Measurements from ENCODE around the gene WHRN.

Gene WHRN

GRCh38 chr9:114382699-114383520 is 122.4 kb downstream of the WHRN start:
- TF ChIP-seq CTCF (IDR thresholded peaks at IDR 0.05; ENCODE audit: borderline replicate concordance, insufficient read depth, low read depth, low read length) = peak; percentile 28; the same call in 1 of the 2 replicates
- H3K4me3 ChIP-seq (ENCODE audit: low read depth, low read length) = peak overlapping the region; percentile 51

GRCh38 chr9:114378883-114379282 is 126.4 kb downstream of the WHRN start:
- no peak for TF ChIP-seq CTCF (IDR thresholded peaks at IDR 0.05; ENCODE audit: borderline replicate concordance, insufficient read depth, low read depth, low read length)
- no peak overlapping the region for H3K4me3 ChIP-seq (ENCODE audit: low read depth, low read length)

- H3K4me3 ChIP-seq (ENCODE audit: low read depth, low read length) = no peak overlapping the region
- no peak for TF ChIP-seq CTCF (IDR thresholded peaks at IDR 0.05; ENCODE audit: borderline replicate concordance, insufficient read depth, low read depth, low read length)
Observed at GRCh38 chr9:114378016-114378415, 127.3 kb downstream of the WHRN start.

GRCh38 chr9:114376586-114377445 is 128.5 kb downstream of the WHRN start:
- no peak for TF ChIP-seq CTCF (IDR thresholded peaks at IDR 0.05; ENCODE audit: borderline replicate concordance, insufficient read depth, low read depth, low read length)
- no peak overlapping the region for H3K4me3 ChIP-seq (ENCODE audit: low read depth, low read length)

- no peak overlapping the region for H3K4me3 ChIP-seq (ENCODE audit: low read depth, low read length)
- TF ChIP-seq CTCF (IDR thresholded peaks at IDR 0.05; ENCODE audit: borderline replicate concordance, insufficient read depth, low read depth, low read length) = no peak
Observed at GRCh38 chr9:114375386-114376175, 129.7 kb downstream of the WHRN start.

- TF ChIP-seq CTCF (IDR thresholded peaks at IDR 0.05; ENCODE audit: borderline replicate concordance, insufficient read depth, low read depth, low read length) = no peak
- H3K4me3 ChIP-seq (ENCODE audit: low read depth, low read length) = no peak overlapping the region
Observed at GRCh38 chr9:114374936-114375335, 130.3 kb downstream of the WHRN start.
